Naive thymus-derived CD4-positive, alpha-beta T cell (primary cell): Measurements from ENCODE around the gene METRNL. TPM values are rescaled to one million over a fixed set of nuclear protein-coding genes. Genes with fewer than 3 reads are reported as not detected.

ENCODE experiments used
- ATAC-seq: fragments of 150-1000 bp; cut with Tn5 transposase; 2 replicates; pipeline ENCODE4 v1.10.0; 2021; ENCODE audit warnings: mild to moderate bottlenecking, moderate library complexity
- CTCF ChIA-PET: fragments of 350-600 bp; sonication (Branson Sonifier 250); formaldehyde crosslinking; loops from one replicate; lab custom pipeline; 2021; ENCODE audit warnings: antibody characterized with exemption; lab: Charles Lee
- POLR2A ChIA-PET: fragments of 350-600 bp; sonication (Branson Sonifier 250); formaldehyde crosslinking; loops from one replicate; lab custom pipeline; 2021; ENCODE audit warnings: antibody characterized with exemption, inconsistent platforms; lab: Charles Lee
- DNase-seq, 9 donors: peaks; one replicate each; pipeline versions ENCODE4 v3.0.0 to v3.0.0-alpha.2; 2020 to 2022; ENCODE audit warnings: mixed read lengths in 1 of 9
- H3K27ac ChIP-seq: one replicate; pipeline ENCODE4 v1.7.0; 2013; ENCODE audit warnings: mild to moderate bottlenecking, low read depth, low read length, moderate library complexity
- H3K27me3 ChIP-seq, 2 donors: one replicate each; pipeline ENCODE4 v1.7.0; 2013; ENCODE audit warnings: low read length in 2 of 2, mild to moderate bottlenecking in 2 of 2, moderate library complexity in 2 of 2; ENCODE audit not compliant: control insufficient read depth in 2 of 2, insufficient read depth in 2 of 2
- H3K36me3 ChIP-seq, 3 experiments: 1 replicate in 2 of 3; 2 replicates in 1 of 3; pipeline ENCODE4 v1.7.0; 2013; ENCODE audit warnings: low read length in 3 of 3, mild to moderate bottlenecking in 3 of 3, moderate library complexity in 1 of 3; ENCODE audit not compliant: insufficient read depth in 3 of 3, control insufficient read depth in 2 of 3
- H3K4me1 ChIP-seq, 2 donors: one replicate each; pipeline ENCODE4 v1.7.0; 2013; ENCODE audit warnings: low read length in 2 of 2, mild to moderate bottlenecking in 2 of 2, moderate library complexity in 1 of 2; ENCODE audit not compliant: control insufficient read depth in 2 of 2, insufficient read depth in 2 of 2
- H3K4me3 ChIP-seq: 2 replicates; pipeline ENCODE4 v1.7.0; 2013; ENCODE audit warnings: mild to moderate bottlenecking, low read length
- H3K9me3 ChIP-seq, 3 experiments: 1 replicate in 2 of 3; 2 replicates in 1 of 3; pipeline ENCODE4 v1.7.0; 2013; ENCODE audit warnings: low read length in 3 of 3; ENCODE audit not compliant: control insufficient read depth in 2 of 3
- H3K27ac Mint-ChIP-seq, 9 donors: one replicate each; pipeline ENCODE4 v1.8.0; 2020 to 2022; ENCODE audit warnings: mixed read lengths in 9 of 9, mild to moderate bottlenecking in 8 of 9, moderate library complexity in 5 of 9, inconsistent platforms in 2 of 9
- H3K27me3 Mint-ChIP-seq, 5 donors: one replicate each; pipeline ENCODE4 v1.8.0; 2021 to 2022; ENCODE audit warnings: mixed read lengths in 5 of 5, mild to moderate bottlenecking in 1 of 5
- H3K36me3 Mint-ChIP-seq, 5 donors: one replicate each; pipeline ENCODE4 v1.8.0; 2020 to 2022; ENCODE audit warnings: mixed read lengths in 5 of 5, mild to moderate bottlenecking in 3 of 5, inconsistent platforms in 1 of 5
- H3K4me1 Mint-ChIP-seq, 7 donors: one replicate each; pipeline ENCODE4 v1.8.0; 2020 to 2022; ENCODE audit warnings: mixed read lengths in 7 of 7, mild to moderate bottlenecking in 3 of 7, inconsistent platforms in 1 of 7
- H3K4me3 Mint-ChIP-seq, 10 donors: one replicate each; pipeline ENCODE4 v1.8.0; 2020 to 2022; ENCODE audit warnings: mild to moderate bottlenecking in 10 of 10, mixed read lengths in 10 of 10, moderate library complexity in 6 of 10, inconsistent platforms in 2 of 10
- H3K9me3 Mint-ChIP-seq, 11 donors: one replicate each; pipeline ENCODE4 v1.8.0; 2020 to 2022; ENCODE audit warnings: mixed read lengths in 11 of 11, mild to moderate bottlenecking in 4 of 11, inconsistent platforms in 1 of 11, moderate library complexity in 1 of 11
- intact Hi-C, 2 donors: fragments of 100-400 bp; cut with micrococcal nuclease; formaldehyde crosslinking; loops; one replicate each; pipeline ENCODE4 v1.15.1; 2023
- polyA plus RNA-seq, 2 donors: library from polyadenylated mRNA; unstranded; fragments of 300-500 nt; fragmentation: Illumina TruSeq; gene quantifications; one replicate each; pipeline ENCODE4 v1.2.3, GENCODE V29; 2021
- total RNA-seq, 6 experiments: library from RNA in 5 of 6; stranded (reverse) in 5 of 6; gene quantifications; 1 replicate in 5 of 6; 2 replicates in 1 of 6; pipeline ENCODE4 v1.2.3 and lab custom pipeline; 2021 to 2026

METRNL gene
- total and polyA plus RNA-seq, 7 experiments from 2014 or later: 1.0 to 147 (median 10.3) TPM; not detected in 2

DNA sequence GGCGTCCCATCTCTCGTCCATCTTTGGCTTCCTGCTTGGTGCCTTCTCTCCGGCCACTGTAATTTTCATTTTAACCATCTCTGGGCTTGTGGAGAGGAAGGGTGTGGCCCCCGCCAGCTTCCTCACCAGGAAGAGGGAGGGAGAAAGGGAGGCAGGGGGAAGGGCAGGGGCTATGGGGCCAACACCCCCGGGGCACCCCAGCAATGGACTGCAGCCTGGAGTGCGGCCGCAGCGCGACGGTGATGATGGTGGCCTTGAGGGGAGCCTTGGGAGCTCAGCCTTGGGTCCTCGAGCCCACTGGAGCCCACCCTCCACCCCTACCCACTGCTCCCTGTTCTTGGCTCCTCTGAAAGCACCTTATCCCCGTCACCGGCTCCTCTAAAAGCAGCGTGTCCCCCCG is 9.5 kb downstream of the METRNL start:
- ATAC-seq (no peak), DNase-seq (no peak)
- peaks cover 0 to 11% of the 10 kb centered on the region in 2 donors for H3K4me1 ChIP-seq
- Mint-ChIP-seq H3K4me1 (peaks cover 0 to 14% (median 0%) of the 10 kb centered on the region in 7 donors), H3K4me3 (no peak overlapping the region), H3K36me3 (peaks cover 0 to 4% (median 0%) of the 10 kb centered on the region in 5 donors), H3K27ac (no peak overlapping the region), H3K9me3 (no peaks in the 10 kb centered on the region), H3K27me3 (no peaks in the 10 kb centered on the region)
- no peak overlapping the region for H3K27ac ChIP-seq
- ChIA-PET CTCF (no interaction called here), POLR2A (no interaction called here)
- no peak overlapping the region for H3K4me3 ChIP-seq
- intact Hi-C loops: no loop called here
- H3K27me3 ChIP-seq: no peaks in the 10 kb centered on the region
- no peaks in the 10 kb centered on the region for H3K36me3 ChIP-seq
- no peaks in the 10 kb centered on the region for H3K9me3 ChIP-seq

- peaks cover 0 to 14% (median 0%) of the 10 kb centered on the region in 7 donors for H3K4me1 Mint-ChIP-seq
- intact Hi-C loops: no loop called here
- ATAC-seq (peak; percentile 69), DNase-seq (no peak)
- ChIA-PET CTCF (no interaction called here), POLR2A (no interaction called here)
- H3K36me3 Mint-ChIP-seq: peaks cover 0 to 4% (median 0%) of the 10 kb centered on the region in 5 donors
- Histone ChIP-seq H3K9me3 (no peaks in the 10 kb centered on the region), H3K27me3 (no peaks in the 10 kb centered on the region), H3K36me3 (no peaks in the 10 kb centered on the region), H3K4me3 (no peak overlapping the region), H3K4me1 (peaks cover 0 to 5% of the 10 kb centered on the region in 2 donors), H3K27ac (no peak overlapping the region)
- H3K27me3 Mint-ChIP-seq: no peaks in the 10 kb centered on the region
- H3K9me3 Mint-ChIP-seq: no peaks in the 10 kb centered on the region
- H3K27ac Mint-ChIP-seq: no peak overlapping the region
- no peak overlapping the region for H3K4me3 Mint-ChIP-seq
Observed at GRCh38 chr17:83089328-83090132, 10.1 kb downstream of the METRNL start.

GRCh38 chr17:83090444-83091256 is 11.2 kb downstream of the METRNL start:
- Mint-ChIP-seq H3K4me1 (peaks cover 0 to 14% (median 0%) of the 10 kb centered on the region in 7 donors), H3K27me3 (no peaks in the 10 kb centered on the region), H3K9me3 (no peaks in the 10 kb centered on the region), H3K4me3 (no peak overlapping the region), H3K36me3 (peaks cover 0 to 4% (median 0%) of the 10 kb centered on the region in 5 donors), H3K27ac (no peak overlapping the region)
- Histone ChIP-seq H3K36me3 (no peaks in the 10 kb centered on the region), H3K27me3 (no peaks in the 10 kb centered on the region), H3K9me3 (no peaks in the 10 kb centered on the region), H3K4me1 (no peaks in the 10 kb centered on the region), H3K27ac (no peak overlapping the region), H3K4me3 (no peak overlapping the region)
- no peak for ATAC-seq
- ChIA-PET CTCF (no interaction called here), POLR2A (no interaction called here)
- no peak for DNase-seq
- intact Hi-C loops: no loop called here

DNA sequence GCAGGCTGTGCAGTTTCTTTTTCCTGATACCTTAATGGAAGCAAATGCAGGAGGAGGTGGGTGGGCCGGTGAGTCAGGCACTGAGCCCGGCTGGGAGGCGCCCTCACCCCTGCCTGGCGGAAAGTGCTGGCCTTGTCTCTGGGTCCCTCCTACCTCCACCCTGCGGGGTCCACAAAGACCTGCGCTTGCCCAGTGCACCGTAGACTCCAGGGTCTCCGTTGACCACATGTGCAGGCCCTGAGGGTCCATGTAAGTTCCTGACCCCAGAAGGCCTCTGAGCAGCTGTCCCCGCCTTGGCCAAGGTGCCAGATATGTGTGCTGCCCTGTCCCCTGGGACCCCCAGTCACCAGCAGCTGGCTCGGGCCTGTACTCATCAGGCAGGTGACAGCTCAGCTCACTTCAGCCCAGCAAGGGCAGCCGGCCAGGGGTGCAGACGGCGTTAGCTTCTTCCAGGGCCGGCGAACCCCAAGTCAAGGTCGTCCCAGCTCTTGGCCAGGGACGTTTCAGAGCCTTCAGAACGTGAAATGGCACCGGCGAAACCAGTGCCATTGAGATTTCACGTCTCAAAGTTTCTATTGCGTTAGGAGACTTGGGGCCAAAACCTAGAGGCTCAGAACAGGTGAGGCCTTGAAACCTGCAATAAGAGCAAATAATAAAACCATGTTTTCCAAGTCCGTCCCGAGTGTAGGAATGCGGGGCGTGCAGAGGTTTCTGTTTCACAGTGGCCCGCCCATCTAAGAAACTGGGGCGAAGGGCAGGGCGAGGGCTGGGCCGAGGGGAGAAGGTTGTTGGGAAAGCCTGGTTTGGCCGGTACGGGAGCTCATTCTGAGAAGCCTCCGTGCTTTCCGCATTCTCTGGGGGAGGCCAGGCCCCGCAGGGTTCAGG is 12.1 kb downstream of the METRNL start:
- H3K27ac Mint-ChIP-seq: no peak overlapping the region

DNA sequence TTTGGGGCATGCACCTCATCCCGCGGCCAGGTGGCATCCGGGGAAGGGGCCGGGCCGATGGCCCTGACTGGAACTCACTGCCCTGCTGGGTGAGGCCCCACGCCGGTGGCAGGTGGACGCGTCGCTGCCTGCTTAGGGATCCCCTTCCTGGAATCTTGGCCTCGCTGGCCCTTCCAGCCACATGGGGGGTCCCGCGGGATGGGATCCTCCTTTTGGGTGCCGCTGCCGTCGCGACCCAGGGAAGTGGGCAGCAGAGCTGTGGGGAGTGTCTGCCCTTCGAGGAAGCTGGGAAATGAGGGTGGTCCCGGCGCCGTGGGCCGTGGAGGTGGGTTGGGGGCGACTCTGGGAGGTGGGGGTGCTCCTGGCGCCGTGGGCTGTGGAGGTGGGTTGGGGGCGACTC is 12.8 kb downstream of the METRNL start:
- peaks cover 0 to 16% (median 0%) of the 10 kb centered on the region in 7 donors for H3K4me1 Mint-ChIP-seq
- no peak for ATAC-seq
- Histone ChIP-seq H3K4me3 (no peak overlapping the region), H3K9me3 (no peaks in the 10 kb centered on the region), H3K4me1 (no peaks in the 10 kb centered on the region), H3K27me3 (no peaks in the 10 kb centered on the region), H3K36me3 (no peaks in the 10 kb centered on the region), H3K27ac (no peak overlapping the region)
- no peaks in the 10 kb centered on the region for H3K27me3 Mint-ChIP-seq
- intact Hi-C loops: no loop called here
- POLR2A ChIA-PET: no interaction called here
- peaks cover 0 to 4% (median 0%) of the 10 kb centered on the region in 5 donors for H3K36me3 Mint-ChIP-seq
- DNase-seq: no peak
- no peak overlapping the region for H3K4me3 Mint-ChIP-seq
- H3K27ac Mint-ChIP-seq: no peak overlapping the region
- no peaks in the 10 kb centered on the region for H3K9me3 Mint-ChIP-seq
- CTCF ChIA-PET: no interaction called here

More for the DNA sequence above, 12.1 kb downstream of the METRNL start:
- no peak for ATAC-seq
- Histone ChIP-seq H3K9me3 (no peaks in the 10 kb centered on the region), H3K36me3 (no peaks in the 10 kb centered on the region), H3K4me1 (no peaks in the 10 kb centered on the region), H3K4me3 (no peak overlapping the region), H3K27me3 (no peaks in the 10 kb centered on the region), H3K27ac (no peak overlapping the region)
- CTCF ChIA-PET: no interaction called here
- Mint-ChIP-seq H3K36me3 (peaks cover 0 to 4% (median 0%) of the 10 kb centered on the region in 5 donors), H3K9me3 (no peaks in the 10 kb centered on the region), H3K4me1 (peaks cover 0 to 16% (median 0%) of the 10 kb centered on the region in 7 donors), H3K27me3 (no peaks in the 10 kb centered on the region), H3K4me3 (no peak overlapping the region)
- DNase-seq: no peak
- POLR2A ChIA-PET: no interaction called here
- intact Hi-C loops: no loop called here

GRCh38 chr17:83092931-83093330 is 13.5 kb downstream of the METRNL start:
- no peak for ATAC-seq
- Mint-ChIP-seq H3K27me3 (no peaks in the 10 kb centered on the region), H3K27ac (no peak overlapping the region), H3K4me1 (peaks cover 0 to 12% (median 0%) of the 10 kb centered on the region in 7 donors), H3K36me3 (peaks cover 0 to 4% (median 0%) of the 10 kb centered on the region in 5 donors), H3K9me3 (no peaks in the 10 kb centered on the region), H3K4me3 (no peak overlapping the region)
- ChIA-PET POLR2A (no interaction called here), CTCF (no interaction called here)
- Histone ChIP-seq H3K4me3 (no peak overlapping the region), H3K27me3 (no peaks in the 10 kb centered on the region), H3K4me1 (no peaks in the 10 kb centered on the region), H3K9me3 (no peaks in the 10 kb centered on the region), H3K36me3 (no peaks in the 10 kb centered on the region), H3K27ac (no peak overlapping the region)
- no peak for DNase-seq
- intact Hi-C loops: no loop called here
